Dedifferentiated amniotic fluid mesenchymal stem cell (primary cell): ENCODE results near the gene PCDHGC4.

Experiments used
- DNase-seq: peaks from one replicate; pipeline ENCODE4 v3.0.0-alpha.2; 2016; ENCODE audit errors: extremely low spot score

The PCDHGC4 gene

DNA sequence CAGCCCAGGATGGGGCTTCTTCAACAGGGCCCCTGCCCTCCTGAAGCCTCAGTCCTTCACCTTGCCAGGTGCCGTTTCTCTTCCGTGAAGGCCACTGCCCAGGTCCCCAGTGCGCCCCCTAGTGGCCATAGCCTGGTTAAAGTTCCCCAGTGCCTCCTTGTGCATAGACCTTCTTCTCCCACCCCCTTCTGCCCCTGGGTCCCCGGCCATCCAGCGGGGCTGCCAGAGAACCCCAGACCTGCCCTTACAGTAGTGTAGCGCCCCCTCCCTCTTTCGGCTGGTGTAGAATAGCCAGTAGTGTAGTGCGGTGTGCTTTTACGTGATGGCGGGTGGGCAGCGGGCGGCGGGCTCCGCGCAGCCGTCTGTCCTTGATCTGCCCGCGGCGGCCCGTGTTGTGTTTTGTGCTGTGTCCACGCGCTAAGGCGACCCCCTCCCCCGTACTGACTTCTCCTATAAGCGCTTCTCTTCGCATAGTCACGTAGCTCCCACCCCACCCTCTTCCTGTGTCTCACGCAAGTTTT, 27.6 kb downstream of the PCDHGC4 start:
- DNase-seq = peak; percentile 59

- DNase-seq = peak; percentile 52
These were observed 28.2 kb downstream of the PCDHGC4 start for GRCh38 chr5:141512911-141513626.

DNA sequence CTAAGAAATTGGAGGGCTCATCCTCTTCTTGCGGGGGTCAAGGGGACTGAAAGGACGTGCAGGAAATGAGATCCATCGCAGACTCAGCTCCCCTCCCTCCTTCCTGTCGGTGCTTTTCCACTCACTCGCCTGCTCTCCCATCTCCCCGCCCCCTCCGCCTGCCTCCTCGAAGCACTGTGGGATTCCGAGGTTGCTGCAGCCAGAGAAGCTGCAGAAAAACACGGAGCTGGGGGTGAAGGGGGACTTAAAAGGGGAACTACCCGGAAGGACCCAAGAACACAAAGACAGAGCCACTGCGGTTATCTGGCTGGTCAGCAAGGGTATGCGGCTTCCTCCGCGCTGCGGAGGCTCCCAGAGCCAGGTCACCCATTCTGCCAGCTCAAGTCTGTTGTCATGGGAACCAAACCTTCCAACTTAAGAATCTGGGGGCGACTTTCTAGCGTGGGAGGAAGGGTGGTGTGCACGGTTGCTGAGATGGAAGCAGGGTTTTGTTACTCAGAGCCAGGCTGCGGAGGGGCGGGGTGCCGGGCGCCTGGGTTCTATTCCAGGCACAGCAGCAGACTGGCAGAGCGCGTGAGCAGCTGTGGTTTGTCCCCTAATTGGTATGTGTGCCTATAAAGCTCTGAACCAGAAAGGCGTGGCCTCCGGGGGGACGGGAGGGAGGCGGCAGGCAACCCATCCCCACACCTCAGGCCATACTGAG, 28.9 kb downstream of the PCDHGC4 start:
- peak; percentile 86 for DNase-seq

DNA sequence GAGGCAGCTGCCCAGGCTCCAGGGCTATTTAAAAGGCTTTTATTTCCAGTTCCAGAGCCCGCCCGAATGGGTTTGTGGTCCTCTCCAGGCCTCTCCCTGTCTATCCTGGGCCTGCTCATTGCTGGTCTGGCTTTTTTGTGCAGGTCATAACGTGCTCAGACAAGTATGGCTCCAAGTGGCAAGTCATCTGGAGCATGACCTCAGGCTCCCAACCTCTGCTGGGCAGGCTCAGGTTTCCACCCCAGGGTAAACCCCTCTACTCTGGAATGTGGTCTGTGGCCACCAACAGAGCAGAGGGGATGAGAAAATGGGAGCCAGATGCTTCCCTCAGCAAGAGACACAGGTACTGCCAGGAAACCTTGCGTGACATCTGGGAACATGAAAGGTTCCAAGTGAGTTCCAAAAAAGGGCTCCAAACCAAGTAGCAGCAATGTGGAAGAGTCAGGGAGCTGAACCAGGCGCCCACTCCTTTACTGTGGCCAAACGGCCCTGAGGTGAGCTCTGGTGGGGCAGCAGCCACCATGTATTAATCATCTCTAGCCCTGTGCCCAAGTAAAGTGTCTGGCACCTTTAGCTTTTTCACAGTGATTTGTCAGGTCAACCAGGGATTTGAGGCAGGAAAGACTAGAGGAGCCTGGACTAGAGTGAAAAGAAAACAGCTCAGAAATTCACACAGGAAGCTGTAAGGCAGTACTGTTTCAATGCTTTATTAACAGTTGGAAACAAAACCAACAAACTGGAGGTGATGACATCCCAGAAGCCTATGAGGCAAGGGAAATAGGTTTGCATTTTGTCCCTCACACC, 29.7 kb downstream of the PCDHGC4 start:
- DNase-seq = no peak

DNA sequence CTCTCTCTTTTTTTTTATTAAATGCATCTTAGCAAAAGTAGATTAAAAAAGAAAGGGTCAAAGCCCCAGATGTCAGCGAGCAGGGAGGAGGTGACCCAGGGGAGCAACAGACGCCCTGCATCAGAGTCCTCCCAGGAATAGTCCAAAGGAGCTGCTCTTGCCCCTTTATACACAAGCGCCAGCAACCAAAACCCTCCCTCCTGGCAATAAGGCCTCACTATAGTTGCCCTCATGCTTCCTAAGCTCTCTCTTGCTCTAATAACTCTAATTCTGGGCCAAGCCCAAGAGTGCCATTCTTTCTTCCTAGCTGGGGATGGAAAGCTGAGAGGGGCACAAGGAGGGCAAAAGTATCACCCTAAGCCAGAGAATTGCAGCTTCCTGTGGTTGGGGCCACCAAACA, 30.3 kb downstream of the PCDHGC4 start:
- DNase-seq = no peak

DNA sequence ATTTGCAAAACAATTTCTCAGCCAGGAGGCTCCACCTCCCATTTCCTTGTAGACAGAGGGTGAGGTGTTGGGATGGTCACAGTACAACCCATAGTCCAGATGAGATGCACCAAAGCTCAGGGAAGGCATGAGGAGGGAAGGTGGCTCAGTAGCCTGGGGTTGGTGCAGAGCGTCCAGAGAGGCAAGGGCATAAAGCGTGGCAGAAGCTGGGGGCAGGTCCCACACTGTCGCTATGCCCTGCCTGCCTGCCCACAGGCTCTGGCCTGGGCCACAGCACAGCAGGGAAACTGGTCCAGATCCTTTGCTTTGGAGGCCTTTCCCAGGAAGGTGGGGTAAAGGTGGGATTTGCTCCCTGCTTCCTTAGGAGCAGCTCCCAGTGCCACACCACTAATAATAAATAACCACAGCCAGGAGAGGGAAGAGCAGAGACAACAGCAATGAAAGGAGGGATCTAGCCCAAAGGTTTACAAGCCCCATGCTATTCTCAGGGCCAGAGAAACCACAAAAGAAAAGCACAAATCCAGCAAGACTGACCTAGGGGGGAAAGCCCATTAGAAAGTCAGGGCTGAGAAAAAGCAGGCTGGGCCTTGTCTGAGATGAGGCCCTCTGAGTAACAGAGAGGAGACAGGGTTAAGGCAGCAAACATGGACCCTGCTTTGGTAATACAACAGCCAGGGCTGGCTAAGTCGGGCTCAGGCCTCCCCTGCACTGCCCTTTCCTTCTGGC, 31.3 kb downstream of the PCDHGC4 start:
- DNase-seq = no peak

DNA sequence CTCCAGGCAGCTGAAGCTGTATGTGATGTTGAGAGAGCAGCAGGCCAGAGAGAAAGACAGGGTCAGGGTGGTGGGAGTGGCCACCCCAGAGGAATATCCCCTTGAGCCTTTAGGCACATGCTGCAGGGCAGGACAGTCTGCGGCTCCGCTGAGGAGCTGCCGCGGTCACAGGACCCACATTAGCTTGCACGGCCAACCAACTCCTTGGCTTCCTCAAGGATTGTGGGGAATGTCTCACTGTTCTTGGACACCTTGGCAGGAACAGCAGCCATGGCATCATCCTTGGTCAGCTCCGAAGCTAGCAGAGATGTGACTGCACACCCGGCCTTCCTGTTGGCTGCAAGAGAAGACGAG, 31.8 kb downstream of the PCDHGC4 start:
- DNase-seq = no peak

- no peak for DNase-seq
These were observed 32.5 kb downstream of the PCDHGC4 start for GRCh38 chr5:141517312-141517711.

DNA sequence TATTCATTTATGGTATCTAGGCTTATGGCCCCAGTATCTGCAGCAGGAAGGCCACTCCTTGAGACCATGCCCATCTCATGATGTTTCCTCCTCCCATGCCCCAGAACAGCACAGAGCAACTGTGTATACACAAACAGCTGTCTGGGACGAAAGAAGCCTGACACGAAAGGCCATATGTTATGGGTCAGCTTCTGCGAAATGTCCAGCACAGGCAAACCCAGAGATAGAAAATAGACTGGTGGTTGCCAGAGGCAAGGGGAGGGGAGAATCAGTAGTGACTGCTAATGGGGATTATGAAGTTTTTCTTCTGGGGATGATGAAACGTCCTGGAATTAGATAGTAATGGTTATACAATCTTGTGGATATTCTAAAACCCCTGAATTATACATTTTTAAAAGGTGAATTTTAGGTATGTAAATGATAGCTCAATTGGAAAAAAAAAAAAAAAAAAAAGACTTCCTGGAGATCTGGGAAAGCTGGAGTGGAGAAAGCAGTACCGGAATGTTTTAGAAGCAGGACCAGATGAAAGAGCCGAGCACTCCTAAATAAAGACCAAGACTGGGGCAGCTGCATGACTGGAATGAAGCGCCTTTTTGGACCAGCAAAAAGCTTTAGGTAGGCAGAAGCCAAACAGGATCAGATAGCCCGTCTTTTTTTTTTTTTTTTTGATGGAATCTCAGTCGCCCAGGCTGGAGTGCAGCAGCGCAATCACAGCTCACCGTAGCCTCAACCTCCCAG, 33.2 kb downstream of the PCDHGC4 start:
- DNase-seq = peak; percentile 59

DNA sequence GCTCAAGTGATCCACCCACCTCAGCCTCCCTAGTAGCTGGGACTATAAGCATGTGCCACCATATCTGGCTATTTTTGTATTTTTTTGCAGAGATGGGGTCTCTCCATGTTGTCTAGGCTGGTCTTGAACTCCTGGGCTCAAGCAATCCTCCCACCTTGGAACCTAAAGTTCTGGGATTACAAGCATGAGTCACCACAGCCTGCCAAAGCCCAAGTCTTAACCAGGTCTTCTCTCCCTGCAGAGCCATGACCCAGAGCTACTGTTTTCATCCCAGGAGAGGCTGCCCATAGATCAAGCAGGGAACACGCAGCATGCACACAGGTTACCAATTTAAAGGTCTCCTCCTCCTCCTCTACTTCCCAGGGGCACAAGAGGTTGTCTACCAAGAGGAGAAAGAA, 33.8 kb downstream of the PCDHGC4 start:
- DNase-seq = no peak

GRCh38 chr5:141519605-141520565, 35.1 kb downstream of the PCDHGC4 start:
- no peak for DNase-seq

DNA sequence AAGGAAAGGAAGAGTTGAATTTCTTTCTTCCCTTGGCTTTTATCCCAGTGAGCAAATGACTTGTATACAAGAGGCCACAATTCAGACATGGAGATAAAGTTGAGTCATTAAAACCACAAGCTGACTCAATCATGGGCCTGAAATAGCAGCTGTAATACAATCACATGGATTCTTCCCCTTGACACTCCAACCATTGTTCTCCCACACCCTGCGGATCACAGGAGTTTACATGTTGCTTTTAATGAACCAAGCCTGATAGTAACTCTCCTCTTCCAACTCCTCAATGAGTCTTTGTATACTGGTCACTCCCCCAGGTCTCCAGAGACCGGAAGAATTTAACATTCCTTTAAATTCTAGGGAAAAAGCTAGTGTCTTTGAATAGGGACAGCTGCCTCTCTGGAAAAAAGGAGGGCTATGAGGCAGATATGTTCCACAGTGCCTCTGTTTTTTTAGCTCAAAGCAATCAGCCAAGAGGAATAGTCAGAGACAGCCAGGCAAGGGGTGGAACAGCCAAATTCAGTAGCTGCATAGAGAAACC, 36.5 kb downstream of the PCDHGC4 start:
- DNase-seq = peak; percentile 97

DNA sequence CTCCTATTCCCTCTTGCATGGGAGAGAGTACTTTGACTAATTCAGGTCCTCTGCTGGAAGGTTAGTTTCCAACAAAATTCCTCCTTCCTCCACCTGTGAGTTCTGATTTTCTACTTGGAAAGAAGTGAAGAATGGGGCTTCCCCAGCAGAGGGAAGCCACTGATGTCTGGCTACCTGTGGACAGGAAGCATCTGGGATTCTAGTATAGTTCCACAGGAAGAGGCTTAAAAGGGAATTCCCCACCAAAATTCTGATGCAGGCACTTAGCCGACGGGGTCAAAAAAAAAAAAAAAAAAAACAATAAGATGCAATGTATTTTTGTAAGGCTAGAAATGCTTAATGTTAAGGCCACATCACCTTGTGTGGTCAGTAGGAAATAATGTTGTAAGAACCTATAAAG, 37.5 kb downstream of the PCDHGC4 start:
- DNase-seq = no peak

DNA sequence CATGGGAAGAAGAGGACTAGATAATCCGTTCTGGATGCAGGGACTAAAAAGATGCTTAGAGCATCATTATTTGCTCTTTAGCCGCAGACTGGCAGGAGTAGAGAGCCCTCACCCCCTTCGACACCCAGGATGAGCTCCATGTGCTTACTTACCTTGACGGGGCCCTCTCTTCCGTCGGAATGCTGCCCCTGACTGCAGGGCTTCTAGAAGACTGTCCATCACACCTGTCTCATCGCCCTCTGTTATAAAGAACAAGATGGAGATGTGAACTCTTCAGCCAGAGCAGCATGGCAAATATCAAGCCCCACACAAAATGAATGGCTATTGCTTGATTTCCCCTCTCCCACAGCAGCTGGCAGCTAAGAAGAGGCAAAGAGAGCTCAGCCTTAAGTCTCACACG, 39.2 kb downstream of the PCDHGC4 start:
- DNase-seq = no peak

DNA sequence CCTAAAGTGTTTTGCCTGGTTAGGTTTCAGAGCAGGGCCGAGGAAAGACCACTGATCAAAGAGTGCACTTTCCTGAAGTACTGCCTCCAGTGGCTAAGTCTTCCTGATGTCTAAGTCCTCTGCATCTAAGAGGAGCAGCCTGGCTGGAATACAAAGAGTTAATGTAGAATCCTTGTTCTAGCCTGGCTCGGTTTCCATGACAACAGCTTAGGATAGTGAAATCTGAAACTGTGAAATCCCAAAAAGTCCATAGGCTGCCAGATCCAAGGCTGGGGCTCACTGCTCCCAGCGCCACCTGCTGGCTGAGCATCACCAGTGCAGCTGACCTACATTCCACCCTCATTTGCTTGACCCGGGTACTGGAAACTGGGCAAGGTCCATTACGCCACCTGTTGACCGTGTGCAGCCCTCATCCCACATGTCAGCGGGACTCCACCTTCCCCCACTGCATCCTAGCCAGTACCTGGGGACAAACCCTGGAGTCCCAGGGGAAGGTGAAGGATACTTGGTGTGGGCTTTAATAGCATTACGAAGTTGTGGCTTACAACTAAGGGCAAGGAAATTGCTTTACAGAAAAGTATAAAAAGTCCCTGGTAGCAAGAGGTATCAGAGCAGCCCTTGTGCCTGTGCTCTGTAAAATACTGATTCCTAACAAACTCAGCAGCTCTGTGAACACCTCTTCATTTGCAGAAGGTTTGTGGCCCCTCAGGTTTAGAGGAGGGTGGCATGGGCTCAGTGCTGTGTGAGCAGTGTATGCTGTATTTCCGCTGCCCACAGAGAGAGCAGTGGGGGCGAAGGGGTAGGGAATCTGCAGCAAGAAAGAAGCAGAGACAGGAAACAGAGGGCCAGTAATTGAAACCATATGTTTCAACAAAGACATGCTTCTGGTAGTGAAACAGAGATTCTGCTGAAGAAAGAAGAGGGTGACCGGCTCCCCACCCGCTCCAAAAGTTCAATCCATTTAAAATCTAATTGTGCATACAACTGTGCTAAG, 40.1 kb downstream of the PCDHGC4 start:
- peak; percentile 98 for DNase-seq

DNA sequence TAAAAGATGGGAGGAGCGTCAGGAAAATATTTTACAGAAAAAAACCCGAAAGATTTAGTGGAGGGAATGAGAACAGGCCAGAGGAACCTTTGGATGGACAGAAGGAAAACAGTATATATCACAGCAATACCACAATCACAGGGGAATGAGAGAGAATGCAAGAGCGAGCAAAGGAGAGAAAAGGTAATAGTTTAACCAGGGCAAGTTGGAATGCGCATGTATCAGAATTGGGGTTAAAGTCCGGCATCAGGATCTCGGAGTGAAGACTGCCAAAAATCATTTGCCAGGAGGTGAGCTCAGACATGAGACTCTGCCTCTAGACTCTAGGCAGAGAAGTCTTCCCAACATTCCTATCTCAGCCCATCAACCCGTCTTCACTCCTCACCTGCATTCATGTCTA, 40.8 kb downstream of the PCDHGC4 start:
- no peak for DNase-seq

- DNase-seq = no peak
These were observed 42.6 kb downstream of the PCDHGC4 start for GRCh38 chr5:141527426-141527825.

GRCh38 chr5:141528291-141528984, 43.6 kb downstream of the PCDHGC4 start:
- no peak for DNase-seq
